ENCODE measurements around the gene SCART1.
"Not testable (repeated sequence)": the region's sequence is repeated elsewhere in the genome, so short reads cannot be mapped to it uniquely, and the experiment has no call there.

The SCART1 gene

GRCh38 chr10:133453516-133454203, at the start of gene SCART1:
TSS of gene SCART1 (plus strand) at chr10:133453945. CDS start at chr10:133453998, 53 bp downstream.
- DNase-seq (ENCODE audit: low read depth in 2 of 2), result no peak

DNA sequence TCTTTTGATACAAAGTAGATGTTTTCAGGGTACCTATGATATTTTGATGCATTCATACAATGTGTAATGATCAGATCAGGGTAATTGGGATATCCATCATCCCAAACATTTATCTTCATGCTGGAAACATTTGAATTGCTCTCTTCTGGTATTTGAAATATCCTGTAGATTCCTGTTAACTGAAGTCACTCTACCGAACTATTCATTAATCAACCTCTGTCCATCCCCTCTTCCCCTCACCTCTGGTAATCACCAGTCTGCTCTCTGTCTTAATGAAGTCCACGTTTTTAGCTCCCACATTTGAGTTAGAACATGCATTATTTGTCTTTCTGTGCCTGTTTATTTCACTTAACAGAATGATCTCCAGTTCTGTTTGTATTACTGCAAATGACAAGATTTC, 48.5 kb upstream of the SCART1 start:
- DNase-seq (ENCODE audit: low read depth in 2 of 2), result no peak

- no peak for DNase-seq (ENCODE audit: low read depth in 2 of 2)
Measured at GRCh38 chr10:133405844-133406527, 47.8 kb upstream of the SCART1 start.

DNA sequence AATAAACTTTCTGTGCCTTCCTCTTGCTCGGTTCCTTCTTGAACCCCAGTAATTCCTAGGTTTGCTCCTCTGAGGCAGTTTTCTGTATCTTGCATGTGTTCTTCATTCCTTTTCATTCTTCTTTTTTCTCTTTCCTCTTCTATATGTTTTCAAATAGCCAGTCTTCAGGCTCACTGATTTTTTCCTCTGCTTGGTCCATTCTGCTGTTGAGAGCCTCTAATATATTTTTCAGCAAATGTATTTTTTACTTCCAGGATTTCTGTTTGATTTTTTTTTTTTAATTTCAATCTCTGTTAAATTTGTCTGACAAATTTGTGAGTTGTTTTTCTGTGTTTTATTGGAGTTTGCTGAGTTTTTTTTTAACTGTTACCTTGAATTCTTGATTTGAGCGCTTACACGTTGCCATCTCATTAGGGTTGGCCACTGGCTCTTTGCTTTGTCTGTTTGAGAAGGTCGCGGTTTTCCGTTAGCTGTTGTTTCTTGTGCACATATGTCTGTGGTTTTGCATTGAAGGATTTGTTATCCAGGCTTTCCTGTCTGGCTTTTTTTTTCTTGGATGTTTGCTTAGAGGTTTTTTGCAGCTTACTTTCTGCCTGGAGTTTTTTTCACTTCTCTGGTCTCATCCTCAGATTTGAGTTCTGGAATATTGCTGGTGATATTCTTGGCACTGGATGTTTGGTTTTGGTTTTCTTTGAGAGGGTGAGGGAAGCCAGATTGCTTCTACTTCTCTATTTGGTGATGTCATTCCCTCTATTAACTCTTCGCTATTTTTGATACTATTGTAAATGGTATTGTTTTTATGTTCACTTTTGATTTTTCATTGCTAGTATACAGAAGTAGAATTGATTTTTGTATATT, 42.0 kb upstream of the SCART1 start:
- DNase-seq (ENCODE audit: low read depth in 2 of 2), result no peak

DNA sequence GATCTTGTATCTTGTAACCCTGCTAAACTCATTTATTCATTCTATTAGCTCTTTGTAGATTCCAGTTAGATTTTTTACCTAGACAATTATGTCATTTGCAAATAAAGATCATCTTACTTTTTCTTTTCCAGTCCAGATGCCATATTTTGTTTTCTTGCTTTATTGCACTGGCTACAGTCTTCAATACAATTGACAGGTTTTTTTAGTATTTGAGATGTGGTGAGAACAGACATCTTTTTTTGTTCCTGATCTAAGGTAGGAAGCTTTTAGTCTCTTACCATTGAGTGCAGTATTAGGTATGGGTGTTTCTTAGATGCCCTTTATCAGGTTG, 41.4 kb upstream of the SCART1 start:
- no peak for DNase-seq (ENCODE audit: low read depth in 2 of 2)

- not testable (repeated sequence) for DNase-seq (ENCODE audit: low read depth in 2 of 2)
Measured at GRCh38 chr10:133414401-133414800, 39.3 kb upstream of the SCART1 start.

- no peak for DNase-seq (ENCODE audit: low read depth in 2 of 2)
Measured at GRCh38 chr10:133415752-133416151, 38.0 kb upstream of the SCART1 start.

GRCh38 chr10:133418289-133418993, 35.3 kb upstream of the SCART1 start:
- DNase-seq (ENCODE audit: low read depth in 2 of 2), result no peak

DNA sequence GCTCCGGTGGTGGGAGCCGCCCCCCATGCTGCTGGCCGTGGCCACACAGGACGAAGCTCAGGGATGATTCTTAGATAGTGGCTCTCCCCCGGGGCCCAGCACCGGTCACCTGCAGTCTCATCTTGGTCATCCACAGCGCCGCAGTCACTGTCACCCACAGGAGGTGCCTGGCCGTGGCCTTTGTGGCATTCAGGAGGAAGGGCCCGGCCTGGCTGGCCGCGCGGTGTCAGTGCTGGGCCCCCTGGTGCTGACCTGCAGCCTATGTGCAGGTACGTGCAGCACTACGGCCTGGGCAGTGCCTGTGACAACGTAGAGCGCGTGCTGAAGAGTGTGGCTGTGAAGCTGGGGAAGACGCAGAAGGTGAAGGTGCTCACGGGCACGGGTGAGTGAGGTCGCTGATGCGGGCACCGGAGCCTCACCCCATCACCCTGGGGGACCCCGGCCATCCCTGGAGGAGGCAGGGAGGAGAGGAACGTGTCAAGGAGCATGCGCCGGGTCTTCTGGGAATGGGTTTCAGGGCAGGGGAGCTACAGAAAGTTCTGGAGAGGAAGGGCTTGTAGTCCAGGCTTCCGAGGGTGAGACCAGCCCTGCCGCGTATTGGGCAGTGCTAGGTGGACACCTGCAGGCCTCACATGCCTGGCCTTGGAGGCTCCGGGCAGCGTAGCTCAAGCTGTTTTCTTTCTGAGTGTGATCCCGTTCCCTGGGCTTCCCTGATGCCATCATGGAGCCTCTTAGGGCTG, 34.4 kb upstream of the SCART1 start:
- DNase-seq (ENCODE audit: low read depth in 2 of 2), result no peak

- DNase-seq (ENCODE audit: low read depth in 2 of 2), result no peak
Measured at GRCh38 chr10:133420028-133420427, 33.7 kb upstream of the SCART1 start.

GRCh38 chr10:133420579-133420978, 33.2 kb upstream of the SCART1 start:
- no peak for DNase-seq (ENCODE audit: low read depth in 2 of 2)

DNA sequence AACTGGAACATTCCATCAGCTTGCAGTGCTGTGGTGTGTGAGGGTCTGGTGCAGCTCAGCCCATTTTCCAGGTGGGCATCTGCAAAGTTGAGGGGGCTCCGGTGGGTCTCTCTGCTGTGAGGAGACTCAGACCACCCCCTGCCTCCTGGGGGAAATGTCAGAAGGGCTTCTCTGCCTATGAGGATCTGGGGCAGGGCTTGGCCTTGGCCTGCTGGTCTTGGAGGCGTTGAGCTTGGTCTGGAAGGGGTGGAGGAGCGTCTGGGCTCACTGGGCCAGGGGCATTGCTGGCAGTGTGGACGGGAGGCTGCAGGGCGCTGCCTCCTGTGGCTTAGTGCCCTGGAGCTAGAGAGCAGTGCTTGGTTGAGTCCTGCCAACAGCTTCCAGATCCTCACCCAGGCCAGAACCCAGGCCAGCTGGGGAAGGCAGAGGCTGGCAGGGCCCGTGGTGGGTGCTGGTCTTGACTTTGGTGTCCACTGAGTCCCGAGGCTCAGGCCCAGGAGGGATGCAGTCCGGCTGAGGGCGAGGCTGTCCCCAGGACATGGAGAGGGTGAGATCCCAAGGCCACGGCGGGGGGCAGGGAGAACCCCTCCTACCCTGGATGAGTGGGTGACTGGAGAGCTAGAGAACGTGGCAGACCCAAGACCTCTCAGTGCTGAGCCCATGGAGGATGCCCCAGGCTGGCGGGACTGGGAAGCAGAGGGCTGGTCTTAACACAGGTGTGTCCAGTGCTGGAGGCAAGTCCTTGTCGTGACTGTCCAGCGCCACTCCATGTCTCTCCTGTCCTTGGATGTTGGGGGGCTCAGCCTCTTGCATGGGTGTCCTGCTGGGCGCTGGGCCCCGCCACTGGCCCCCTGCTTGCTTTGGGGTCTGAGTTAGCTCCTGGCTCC, 32.2 kb upstream of the SCART1 start:
- DNase-seq (ENCODE audit: low read depth in 2 of 2), result no peak

DNA sequence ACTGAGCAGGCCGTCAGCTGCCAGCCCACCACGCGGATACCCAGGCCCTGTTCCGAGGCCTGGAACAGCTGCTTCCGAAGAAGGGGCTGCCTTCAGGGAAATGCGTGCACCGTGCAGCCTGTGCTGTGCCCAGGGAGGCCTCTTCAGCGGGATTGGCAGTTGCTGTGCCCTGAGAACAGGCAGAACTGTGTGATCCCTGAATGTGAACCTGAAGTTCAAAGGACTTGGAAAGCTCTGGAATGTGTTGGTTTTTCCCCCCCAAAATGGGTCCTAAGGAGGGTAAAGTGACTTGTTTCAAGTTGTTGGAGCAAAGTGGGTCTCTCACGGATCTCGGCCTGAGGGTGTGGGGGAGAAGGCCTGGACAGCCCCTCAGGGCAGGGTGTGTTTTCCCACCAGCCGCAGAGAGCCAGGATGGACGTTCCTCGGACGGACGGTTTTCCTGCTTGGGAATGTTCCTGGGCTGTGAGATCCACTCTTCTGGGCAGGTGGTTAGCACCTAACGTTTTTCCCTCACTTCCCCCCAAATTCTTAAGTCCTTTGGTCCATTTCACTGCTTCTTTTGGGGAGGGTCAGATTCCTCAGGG, 31.4 kb upstream of the SCART1 start:
- no peak for DNase-seq (ENCODE audit: low read depth in 2 of 2)

DNA sequence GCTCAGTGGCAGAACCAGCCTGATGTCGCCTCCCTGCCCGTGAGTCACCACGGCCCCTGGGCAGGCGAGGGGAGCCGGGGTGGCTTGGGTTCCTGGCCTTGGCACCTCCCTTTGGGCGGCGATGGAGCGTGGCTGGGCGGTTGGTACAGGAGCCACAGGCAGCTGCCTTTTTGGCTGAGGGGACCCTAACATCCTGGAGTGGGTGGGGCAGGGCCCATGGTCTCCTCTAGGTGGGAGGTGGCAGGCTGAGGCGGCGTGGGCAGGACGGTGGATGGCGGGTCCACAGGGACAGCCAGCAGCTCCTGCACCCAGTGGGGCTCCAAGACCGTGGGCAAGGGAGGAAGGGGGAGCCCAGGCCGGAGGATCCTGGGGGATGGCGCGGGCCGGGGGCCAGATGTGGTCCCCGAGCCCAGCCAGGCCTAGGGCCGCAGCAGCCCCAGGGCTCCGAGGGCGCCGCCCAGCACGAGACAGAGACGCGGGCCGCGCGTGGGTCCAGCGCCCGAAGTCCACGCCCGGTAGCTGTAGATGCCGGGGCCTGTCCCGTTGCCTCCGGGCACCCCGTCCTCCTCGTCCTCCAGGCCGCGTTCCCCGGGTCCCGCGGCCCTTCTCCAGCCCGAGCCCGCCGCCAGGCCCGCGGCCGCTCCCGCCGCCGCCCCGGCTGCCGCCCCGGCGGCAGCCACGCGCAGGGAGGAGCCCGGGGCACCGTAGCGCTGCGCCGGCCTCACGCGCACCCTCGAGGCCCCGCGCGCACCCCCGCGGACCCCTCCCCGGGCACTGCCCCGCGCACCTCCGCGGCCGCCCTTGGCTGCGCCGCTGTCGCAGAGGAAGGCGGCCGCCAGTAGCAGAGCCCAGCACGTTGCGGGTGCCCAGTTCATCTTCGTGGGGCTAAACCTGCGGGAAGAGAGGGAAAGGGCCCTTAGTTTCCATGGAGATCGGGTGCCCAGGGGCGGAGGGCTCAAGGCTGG, 30.7 kb upstream of the SCART1 start:
- no peak for DNase-seq (ENCODE audit: low read depth in 2 of 2)

- not testable (repeated sequence) for DNase-seq (ENCODE audit: low read depth in 2 of 2)
Measured at GRCh38 chr10:133424102-133424501, 29.6 kb upstream of the SCART1 start.

- not testable (repeated sequence) for DNase-seq (ENCODE audit: low read depth in 2 of 2)
Measured at GRCh38 chr10:133424601-133425000, 29.1 kb upstream of the SCART1 start, which contains the start of gene SPRN. TSS of gene SPRN (minus strand) at chr10:133424625. CDS start at chr10:133423681, 944 bp downstream.

DNA sequence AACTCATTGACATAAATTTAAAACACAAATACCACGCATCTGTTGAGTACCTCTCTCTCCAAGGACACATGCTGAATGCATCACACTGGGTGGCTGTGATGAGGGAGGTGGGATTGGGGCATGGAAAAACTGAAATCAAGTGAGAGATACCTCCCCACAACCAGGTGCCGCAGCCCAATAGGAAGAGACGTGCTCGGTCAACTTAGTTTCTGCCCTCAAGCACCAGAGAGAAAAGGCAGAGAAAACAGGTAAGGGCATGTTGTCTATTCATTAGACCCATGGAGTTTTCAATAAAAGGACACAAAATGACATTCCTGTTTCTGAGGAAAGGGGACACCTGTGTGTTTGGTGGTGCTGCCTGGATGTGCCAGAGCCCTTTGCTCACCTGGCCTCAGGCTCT, 24.2 kb upstream of the SCART1 start:
- DNase-seq (ENCODE audit: low read depth in 2 of 2), result not testable (repeated sequence)

- DNase-seq (ENCODE audit: low read depth in 2 of 2), result not testable (repeated sequence)
Measured at GRCh38 chr10:133431888-133432613, 21.7 kb upstream of the SCART1 start.

Data from stimulated activated CD4-positive, alpha-beta T cell treated with anti-CD3 and anti-CD28 coated beads, Interleukin-12 subunit alpha, Interleukin-12 subunit beta, amount 100 ng/mL, for 24 hours (primary cell).